ENCODE data around the gene RSAD2. TPM values are rescaled to one million over a fixed set of nuclear protein-coding genes. Genes with fewer than 3 reads are reported as not detected.

The RSAD2 gene
- total and polyA plus RNA-seq, 2 donors (not counting 1 experiment from before 2014, with no cell fraction given) = 0.81 to 1.5 TPM

- Mint-ChIP-seq H3K4me1 (peaks cover 17% of the 10 kb centered on the region), H3K27ac (no peak overlapping the region), H3K27me3 (no peaks in the 10 kb centered on the region), H3K9me3 (ENCODE audit: insufficient read depth) (peaks cover 4% of the 10 kb centered on the region), H3K4me3 (no peak overlapping the region)
- Histone ChIP-seq H2AFZ (ENCODE audit: insufficient read depth, low read depth, low read length, poor library complexity, severe bottlenecking) (no peak overlapping the region), H3K36me3 (replicated peaks in 1 of 2; ENCODE audit: control extremely low read depth in 1 of 2, control insufficient read depth in 1 of 2, extremely low read depth in 1 of 2, insufficient read depth in 2 of 2, low read length in 1 of 2) (no peaks in the 10 kb centered on the region), H3K9ac (ENCODE audit: low read length) (no peak overlapping the region), H3K4me1 (ENCODE audit: control insufficient read depth in 2 of 2, insufficient read depth in 2 of 2, low read length in 2 of 2) (peaks cover 8% of the 10 kb centered on the region in 2 donors), H3K79me2 (ENCODE audit: control insufficient read depth, insufficient read depth, low read length) (no peaks in the 10 kb centered on the region), H3K4me3 (ENCODE audit: control extremely low read depth in 1 of 5, extremely low read depth in 1 of 5, insufficient read depth in 1 of 5, low read depth in 2 of 5, low read length in 4 of 5) (no peak overlapping the region), H3K27me3 (replicated peaks in 1 of 4; ENCODE audit: control extremely low read depth in 1 of 4, control insufficient read depth in 3 of 4, insufficient read depth in 4 of 4, low read length in 3 of 4) (no peaks in the 10 kb centered on the region), H3K27ac (ENCODE audit: low read length in 2 of 2) (no peak overlapping the region), H3K9me3 (ENCODE audit: control extremely low read depth in 1 of 3, control insufficient read depth in 2 of 3, insufficient read depth in 1 of 3, low read length in 2 of 3) (peaks cover 0 to 10% (median 0%) of the 10 kb centered on the region in 3 donors), H3K4me2 (replicated peaks; ENCODE audit: low read depth, low read length, poor library complexity, severe bottlenecking) (no peak overlapping the region), H4K20me1 (ENCODE audit: control insufficient read depth, insufficient read depth, low read length, poor library complexity, severe bottlenecking) (no peaks in the 10 kb centered on the region)
- TF ChIP-seq CTCF (IDR thresholded peaks at IDR 0.05) = no peak
- no peak for TF ChIP-seq EZH2 (IDR thresholded peaks at IDR 0.05; ENCODE audit: borderline replicate concordance, insufficient read depth, low read depth, low read length, poor library complexity, severe bottlenecking)
- DNase-seq = no peak
- ChIA-PET CTCF (no interaction called here), POLR2A (no interaction called here)
- 77% methylated on average over 4 of the region's 4 CpGs for WGBS (ENCODE audit: insufficient coverage)
- no peak for ATAC-seq (ENCODE audit: low read depth)
- intact Hi-C loops (cut with micrococcal nuclease) = no loop called here
Measured at GRCh38 chr2:6930923-6931647, 53.5 kb downstream of the RSAD2 start.

GRCh38 chr2:6931753-6932152, 54.2 kb downstream of the RSAD2 start:
- H3K9me3 Mint-ChIP-seq (ENCODE audit: insufficient read depth) = peaks cover 4% of the 10 kb centered on the region

More at GRCh38 chr2:6931753-6932152, 54.2 kb downstream of the RSAD2 start:
- Mint-ChIP-seq H3K4me1 (peaks cover 17% of the 10 kb centered on the region), H3K27me3 (no peaks in the 10 kb centered on the region), H3K27ac (no peak overlapping the region), H3K4me3 (no peak overlapping the region)
- no peaks in the 10 kb centered on the region for H4K20me1 ChIP-seq (ENCODE audit: control insufficient read depth, insufficient read depth, low read length, poor library complexity, severe bottlenecking)
- intact Hi-C loops (cut with micrococcal nuclease) = no loop called here
- no peaks in the 10 kb centered on the region for H3K79me2 ChIP-seq (ENCODE audit: control insufficient read depth, insufficient read depth, low read length)
- TF ChIP-seq CTCF (IDR thresholded peaks at IDR 0.05) (no peak), EZH2 (IDR thresholded peaks at IDR 0.05; ENCODE audit: borderline replicate concordance, insufficient read depth, low read depth, low read length, poor library complexity, severe bottlenecking) (no peak)
- DNase-seq = no peak
- no peak overlapping the region for H3K27ac ChIP-seq (ENCODE audit: low read length in 2 of 2)
- H3K27me3 ChIP-seq (replicated peaks in 1 of 4; ENCODE audit: control extremely low read depth in 1 of 4, control insufficient read depth in 3 of 4, insufficient read depth in 4 of 4, low read length in 3 of 4) = no peaks in the 10 kb centered on the region
- no peak overlapping the region for H3K4me2 ChIP-seq (replicated peaks; ENCODE audit: low read depth, low read length, poor library complexity, severe bottlenecking)
- POLR2A ChIA-PET = no interaction called here
- CTCF ChIA-PET = no interaction called here
- no peak overlapping the region for H3K4me3 ChIP-seq (ENCODE audit: control extremely low read depth in 1 of 5, extremely low read depth in 1 of 5, insufficient read depth in 1 of 5, low read depth in 2 of 5, low read length in 4 of 5)
- WGBS (ENCODE audit: insufficient coverage) = 100% methylated on average over 1 of the region's 1 CpG
- no peaks in the 10 kb centered on the region for H3K36me3 ChIP-seq (replicated peaks in 1 of 2; ENCODE audit: control extremely low read depth in 1 of 2, control insufficient read depth in 1 of 2, extremely low read depth in 1 of 2, insufficient read depth in 2 of 2, low read length in 1 of 2)
- no peak for ATAC-seq (ENCODE audit: low read depth)
- H3K9ac ChIP-seq (ENCODE audit: low read length) = no peak overlapping the region
- no peak overlapping the region for H2AFZ ChIP-seq (ENCODE audit: insufficient read depth, low read depth, low read length, poor library complexity, severe bottlenecking)
- H3K9me3 ChIP-seq (ENCODE audit: control extremely low read depth in 1 of 3, control insufficient read depth in 2 of 3, insufficient read depth in 1 of 3, low read length in 2 of 3) = peaks cover 0 to 10% (median 0%) of the 10 kb centered on the region in 3 donors
- H3K4me1 ChIP-seq (ENCODE audit: control insufficient read depth in 2 of 2, insufficient read depth in 2 of 2, low read length in 2 of 2) = peaks cover 8% of the 10 kb centered on the region in 2 donors
